Measurements from ENCODE around the gene BABAM2.

GRCh38 chr2:28178946-28179345 lies 288.4 kb downstream of the BABAM2 start:
- no peak for TF ChIP-seq CTCF (IDR thresholded peaks at IDR 0.05)
- TF ChIP-seq POLR2A (IDR thresholded peaks at IDR 0.05): no peak

Data from thyroid gland (tissue), 4 donors.